Measurements from ENCODE around the gene GLI2. TPM values are rescaled to one million over a fixed set of nuclear protein-coding genes. Genes with fewer than 3 reads are reported as not detected.

GLI2 gene
- total RNA-seq, 1 experiment from 2014 or later = 4.2 TPM

DNA sequence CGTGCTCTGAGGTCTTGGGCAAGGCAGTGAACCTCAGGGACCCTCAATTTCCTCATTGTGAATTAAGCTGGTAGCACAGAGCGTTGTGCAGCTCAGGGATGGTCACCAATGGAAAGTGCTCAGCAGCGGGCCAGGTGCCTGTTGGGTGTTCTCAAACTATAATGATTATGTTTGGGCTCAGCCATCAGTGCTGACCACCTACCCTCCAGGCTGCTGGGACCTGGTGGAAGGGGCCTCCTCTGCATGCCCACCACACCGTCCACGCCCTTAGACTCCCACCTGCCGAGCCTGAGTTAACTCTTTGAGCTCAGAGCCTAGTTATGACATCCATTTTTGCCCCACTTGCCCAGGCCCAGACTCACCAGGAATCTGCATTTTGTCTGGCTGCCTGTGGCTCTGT is 35.0 kb downstream of the GLI2 start:
- no peak for DNase-seq (ENCODE audit: low read depth)

GRCh38 chr2:120771111-120771780 is 35.6 kb downstream of the GLI2 start:
- DNase-seq (ENCODE audit: low read depth) = peak; percentile 89

DNA sequence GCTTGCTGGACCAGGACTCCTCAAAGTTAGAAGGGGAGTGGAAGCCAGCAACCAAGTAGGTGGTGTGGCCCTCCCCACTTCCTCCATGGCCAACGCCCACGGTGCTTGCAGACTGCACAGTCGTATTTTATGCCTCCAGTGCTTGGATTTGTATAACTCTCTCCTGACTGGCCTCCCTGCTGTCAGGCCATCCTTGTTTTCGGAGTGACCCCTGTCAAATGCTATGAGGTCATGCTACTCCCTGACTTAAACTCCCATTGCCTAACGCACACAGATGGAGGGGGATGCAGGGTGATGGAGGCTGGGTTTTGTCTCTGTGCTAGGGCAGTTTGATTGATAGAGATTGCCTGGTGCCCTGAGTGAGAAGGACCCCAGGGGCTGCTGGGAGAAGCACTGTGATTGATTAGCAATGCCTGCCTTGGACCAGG is 36.1 kb downstream of the GLI2 start:
- DNase-seq (ENCODE audit: low read depth) = no peak

GRCh38 chr2:120772261-120772660 is 36.6 kb downstream of the GLI2 start:
- DNase-seq (ENCODE audit: low read depth) = no peak

DNA sequence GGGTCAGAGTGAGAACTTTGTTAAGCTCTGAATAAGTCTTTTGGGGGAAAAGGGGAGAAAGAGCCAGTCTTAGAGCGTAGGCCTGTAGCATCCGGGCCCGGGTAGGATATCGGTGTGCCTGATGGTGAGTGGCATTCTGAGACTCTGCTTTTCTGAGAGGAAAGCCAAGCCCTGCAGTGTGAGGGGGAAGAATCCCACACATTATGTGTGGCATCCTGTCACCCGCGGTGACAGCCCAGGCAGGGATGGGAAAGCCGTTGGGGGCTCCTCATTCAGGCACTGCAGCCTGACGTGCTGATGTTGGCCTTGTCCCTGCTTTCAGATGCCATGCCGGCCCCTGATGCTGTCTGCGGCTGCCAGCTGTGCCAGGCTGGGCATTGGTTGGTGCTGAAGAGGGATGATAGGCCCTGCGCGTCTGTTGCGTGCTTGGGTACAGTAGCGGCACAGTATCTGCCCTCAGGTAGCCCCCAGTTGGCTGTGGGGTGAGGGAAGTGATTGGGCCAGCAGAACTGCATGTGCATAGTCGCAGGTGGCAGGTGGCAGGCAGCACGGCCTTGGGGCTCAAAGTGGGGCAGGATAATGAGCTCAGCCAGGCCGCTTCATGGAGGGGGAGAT is 37.6 kb downstream of the GLI2 start:
- no peak for DNase-seq (ENCODE audit: low read depth)

GRCh38 chr2:120774557-120775160 is 39.0 kb downstream of the GLI2 start:
- no peak for DNase-seq (ENCODE audit: low read depth)

GRCh38 chr2:120775194-120775593 is 39.5 kb downstream of the GLI2 start:
- no peak for DNase-seq (ENCODE audit: low read depth)

GRCh38 chr2:120775801-120776589 is 40.3 kb downstream of the GLI2 start:
- DNase-seq (ENCODE audit: low read depth) = no peak

- no peak for DNase-seq (ENCODE audit: low read depth)
Measured at GRCh38 chr2:120776649-120777048, 41.0 kb downstream of the GLI2 start.

GRCh38 chr2:120777170-120777751 is 41.6 kb downstream of the GLI2 start:
- DNase-seq (ENCODE audit: low read depth) = no peak

- DNase-seq (ENCODE audit: low read depth) = no peak
Measured at GRCh38 chr2:120777787-120778186, 42.1 kb downstream of the GLI2 start.

GRCh38 chr2:120778244-120778643 is 42.6 kb downstream of the GLI2 start:
- DNase-seq (ENCODE audit: low read depth) = peak; percentile 52

DNA sequence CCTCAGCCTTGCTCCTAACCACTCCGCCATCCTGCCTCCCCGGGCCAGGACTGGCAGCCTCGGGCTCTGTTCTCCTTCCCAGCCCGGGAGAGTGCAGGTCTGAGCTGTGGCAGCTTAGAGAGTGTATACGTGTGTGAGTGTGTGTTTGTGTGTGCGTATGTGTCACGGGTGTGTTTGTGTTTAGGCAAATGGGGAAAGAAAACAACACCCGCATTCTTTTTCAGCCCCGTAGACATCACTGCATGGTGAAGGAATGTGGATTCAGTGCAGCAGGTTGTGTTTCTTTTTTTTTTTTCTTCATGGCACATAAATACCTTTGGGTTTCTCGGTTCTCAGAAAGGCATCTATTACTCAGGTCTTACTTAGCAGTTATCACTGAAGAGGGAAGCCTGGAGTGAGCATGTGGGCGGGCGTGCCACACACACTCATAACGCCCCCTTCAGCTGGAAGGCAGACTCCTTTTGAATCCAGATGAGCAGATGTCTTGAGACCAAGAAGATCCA is 44.2 kb downstream of the GLI2 start:
- peak; percentile 73 for DNase-seq (ENCODE audit: low read depth)

- DNase-seq (ENCODE audit: low read depth) = no peak
Measured at GRCh38 chr2:120780402-120780801, 44.7 kb downstream of the GLI2 start.

- peak; percentile 55 for DNase-seq (ENCODE audit: low read depth)
Measured at GRCh38 chr2:120783371-120783791, 47.7 kb downstream of the GLI2 start.

GRCh38 chr2:120783969-120784372 is 48.3 kb downstream of the GLI2 start:
- DNase-seq (ENCODE audit: low read depth) = no peak
